RWPE1 (cell line): ENCODE measurements around the gene DDX42.
"Not testable (repeated sequence)": the region's sequence is repeated elsewhere in the genome, so short reads cannot be mapped to it uniquely, and the experiment has no call there.

Experiments used
- CTCF ChIA-PET: fragments of 350-600 bp; sonication (Branson Sonifier 250); formaldehyde crosslinking; extraction: SDS; loops from one replicate; lab custom pipeline; 2021; lab: Yijun Ruan, JAX
- POLR2A ChIA-PET: fragments of 400-600 bp; formaldehyde crosslinking; extraction: SDS; loops from one replicate; lab custom pipeline; 2020; ENCODE audit warnings: antibody characterized with exemption; ENCODE audit not compliant: low non-redundant PET; lab: Yijun Ruan, JAX
- DNase-seq: peaks from one replicate; pipeline ENCODE4 v3.0.0; 2012; ENCODE audit warnings: low spot score
- H3K27ac ChIP-seq: fragments of 450-650 bp; 2 replicates; pipeline ENCODE4 v1.5.1; 2017
- TF ChIP-seq, protein P1 (sequence below): fragments of 450-650 bp; conservative IDR thresholded peaks from 2 replicates; pipeline ENCODE4 v1.5.1; 2017; ENCODE audit warnings: low read depth, mild to moderate bottlenecking

DDX42 gene

DNA sequence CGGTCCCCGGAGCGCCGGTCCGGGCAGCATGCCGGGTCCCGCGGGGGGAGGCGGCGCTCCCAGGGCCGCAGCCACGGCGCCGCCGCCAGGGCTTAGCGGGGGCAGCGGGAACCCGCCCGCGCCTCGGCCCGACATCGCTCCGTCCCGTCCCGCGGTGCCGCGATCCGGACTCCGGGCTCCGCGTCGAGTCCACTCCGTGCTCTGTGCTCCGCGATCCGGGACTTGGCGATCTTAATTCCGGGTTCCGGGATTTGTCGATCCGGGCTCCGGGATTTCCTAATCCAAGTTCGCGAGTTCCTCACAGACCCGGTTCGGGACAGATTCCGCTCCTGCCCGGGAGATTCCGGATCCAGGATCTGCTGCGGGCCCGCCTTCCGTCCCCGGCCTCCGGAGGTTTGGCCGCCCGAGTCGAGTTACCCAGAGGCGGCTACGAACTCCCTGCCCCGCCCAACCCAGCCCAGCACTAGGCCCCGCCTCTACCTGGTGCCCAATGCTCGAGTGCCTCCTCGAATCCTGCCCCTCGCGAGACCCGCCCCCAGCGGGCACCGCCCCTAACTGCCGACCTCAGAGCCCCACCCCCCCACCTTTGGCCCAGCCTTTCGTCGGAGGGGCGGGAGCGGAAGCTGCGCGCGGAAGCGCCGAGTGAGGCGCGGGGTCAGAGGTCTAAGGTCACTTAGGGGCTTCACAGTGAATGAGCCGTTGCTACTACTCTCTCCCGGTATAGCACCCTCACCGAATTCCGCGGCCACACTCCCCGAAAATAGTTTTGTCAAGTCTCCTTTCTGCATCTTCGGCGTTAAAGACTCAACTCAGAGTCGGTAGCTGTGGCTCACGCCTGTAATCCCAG lies 68.8 kb downstream of the DDX42 start, which contains the start of gene SMARCD2:
TSS of gene SMARCD2 (minus strand) at position 146 of the 847 bp plus-strand sequence. CDS start at position 135, 11 bp downstream.
- TF ChIP-seq, protein P1, sequence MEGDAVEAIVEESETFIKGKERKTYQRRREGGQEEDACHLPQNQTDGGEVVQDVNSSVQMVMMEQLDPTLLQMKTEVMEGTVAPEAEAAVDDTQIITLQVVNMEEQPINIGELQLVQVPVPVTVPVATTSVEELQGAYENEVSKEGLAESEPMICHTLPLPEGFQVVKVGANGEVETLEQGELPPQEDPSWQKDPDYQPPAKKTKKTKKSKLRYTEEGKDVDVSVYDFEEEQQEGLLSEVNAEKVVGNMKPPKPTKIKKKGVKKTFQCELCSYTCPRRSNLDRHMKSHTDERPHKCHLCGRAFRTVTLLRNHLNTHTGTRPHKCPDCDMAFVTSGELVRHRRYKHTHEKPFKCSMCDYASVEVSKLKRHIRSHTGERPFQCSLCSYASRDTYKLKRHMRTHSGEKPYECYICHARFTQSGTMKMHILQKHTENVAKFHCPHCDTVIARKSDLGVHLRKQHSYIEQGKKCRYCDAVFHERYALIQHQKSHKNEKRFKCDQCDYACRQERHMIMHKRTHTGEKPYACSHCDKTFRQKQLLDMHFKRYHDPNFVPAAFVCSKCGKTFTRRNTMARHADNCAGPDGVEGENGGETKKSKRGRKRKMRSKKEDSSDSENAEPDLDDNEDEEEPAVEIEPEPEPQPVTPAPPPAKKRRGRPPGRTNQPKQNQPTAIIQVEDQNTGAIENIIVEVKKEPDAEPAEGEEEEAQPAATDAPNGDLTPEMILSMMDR: no peak
- peak within 1 kb of the TSS; percentile 93 for H3K27ac ChIP-seq
- POLR2A ChIA-PET: interaction anchor here (0.6 kb wide), 1 partner anchor 73 kb away, joined by 5 read pairs; no protein-coding TSS in a partner anchor
- DNase-seq: peak; percentile 95
- CTCF ChIA-PET: interaction anchor here (0.5 to 1.5 kb wide), 3 partner anchors 8 to 77 kb away, joined by 3 to 5 read pairs (median 4); no protein-coding TSS in a partner anchor

DNA sequence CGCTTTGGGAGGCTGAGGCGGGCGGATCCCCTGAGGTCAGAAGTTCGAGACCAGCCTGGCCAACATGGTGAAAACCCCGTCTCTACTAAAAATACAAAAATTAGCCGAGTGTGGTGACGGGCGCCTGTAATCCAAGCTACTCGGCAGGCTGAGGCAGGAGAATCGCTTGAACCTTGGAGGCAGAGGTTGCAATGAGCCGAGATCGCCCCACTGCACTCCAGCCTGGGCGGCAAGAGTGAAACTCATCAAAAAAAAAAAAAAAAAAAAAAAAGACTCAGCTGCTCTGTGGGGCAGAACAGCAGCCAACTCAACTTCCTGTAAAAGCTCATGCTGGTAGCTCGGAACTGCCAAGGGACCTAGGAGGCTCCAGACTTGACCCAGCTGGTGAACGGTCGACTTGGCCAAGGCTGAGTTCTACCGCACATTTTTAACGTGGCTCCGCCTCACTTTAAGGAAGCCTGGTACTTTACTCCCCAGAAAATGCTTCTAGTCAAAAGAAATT lies 69.5 kb downstream of the DDX42 start:
- CTCF ChIA-PET: interaction anchor here (0.5 to 1.5 kb wide), 3 partner anchors 9 to 76 kb away, joined by 3 to 5 read pairs (median 4); no protein-coding TSS in a partner anchor
- not testable (repeated sequence) for DNase-seq

DNA sequence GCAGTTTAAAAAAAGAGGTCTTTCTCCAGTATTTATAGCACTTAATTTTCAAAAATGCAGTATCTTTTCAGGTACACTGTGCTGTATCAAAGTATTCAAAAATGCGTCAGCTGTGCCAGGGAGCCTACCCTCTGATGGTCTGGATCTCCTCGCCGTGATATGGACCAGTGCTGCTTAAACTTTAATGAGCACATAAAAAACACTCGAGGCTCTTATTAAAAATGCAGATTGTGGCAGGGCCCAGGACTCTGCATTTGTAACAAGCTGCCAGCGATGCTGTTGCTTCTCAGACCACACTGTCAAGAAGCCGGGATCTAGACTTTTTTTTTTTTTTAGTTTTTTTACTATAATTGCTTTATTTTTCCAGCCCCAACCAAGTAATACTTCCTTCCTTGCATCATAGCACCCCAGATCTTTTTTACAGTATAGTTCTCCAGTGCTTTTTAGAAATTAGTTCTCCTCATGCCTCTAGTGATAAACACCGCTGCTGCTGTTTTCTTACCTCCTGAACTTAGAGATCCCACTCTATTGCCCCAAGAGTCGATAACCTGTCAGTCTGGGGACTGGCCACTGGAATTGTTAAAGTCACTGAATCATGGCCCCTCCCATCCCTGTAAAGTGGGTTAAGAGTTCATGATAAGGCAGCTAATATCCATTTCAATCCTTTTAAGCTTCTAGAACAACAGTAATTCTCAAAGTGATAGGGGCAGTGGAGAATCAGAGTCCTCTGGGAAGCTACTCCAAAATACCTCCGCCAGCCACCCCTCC lies 70.1 kb downstream of the DDX42 start:
- DNase-seq: no peak
- ChIA-PET POLR2A (interaction anchor here (0.6 kb wide), 1 partner anchor 252 kb away, joined by 3 read pairs; no protein-coding TSS in a partner anchor), CTCF (interaction anchor here (0.5 to 1.5 kb wide), 3 partner anchors 9 to 287 kb away, joined by 3 to 5 read pairs (median 4); no protein-coding TSS in a partner anchor)
- peak overlapping the region; percentile 93 for H3K27ac ChIP-seq
- TF ChIP-seq, protein P1: no peak

More for the DNA sequence above, 69.5 kb downstream of the DDX42 start:
- POLR2A ChIA-PET: interaction anchor here (0.6 kb wide), 2 partner anchors 74 to 252 kb away, joined by 3 to 5 read pairs; no protein-coding TSS in a partner anchor
- H3K27ac ChIP-seq: peak overlapping the region; percentile 93

DNA sequence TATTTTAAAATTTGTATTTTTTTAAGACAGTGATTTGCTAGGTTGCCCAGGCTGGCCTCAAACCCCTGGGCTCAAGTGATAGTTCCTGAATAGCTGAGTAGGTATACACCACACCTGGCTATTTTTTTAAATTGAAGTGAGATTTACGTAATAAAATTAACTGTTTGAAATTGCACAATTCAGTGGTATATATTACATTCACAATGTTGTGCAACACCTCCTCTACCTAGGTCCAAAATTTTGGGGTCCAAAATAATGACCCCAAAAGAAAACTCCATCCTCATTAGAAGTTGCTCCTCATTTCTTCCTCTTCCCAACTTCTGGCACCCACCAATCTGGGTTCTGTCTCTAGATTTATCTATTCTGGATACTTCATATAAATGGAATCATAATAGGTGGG lies 71.5 kb downstream of the DDX42 start:
- ChIA-PET POLR2A (no interaction called here), CTCF (interaction anchor here (0.6 kb wide), 1 partner anchor 10 kb away, joined by 4 read pairs; no protein-coding TSS in a partner anchor)
- H3K27ac ChIP-seq: no peak overlapping the region
- no peak for DNase-seq
- TF ChIP-seq, protein P1: no peak

DNA sequence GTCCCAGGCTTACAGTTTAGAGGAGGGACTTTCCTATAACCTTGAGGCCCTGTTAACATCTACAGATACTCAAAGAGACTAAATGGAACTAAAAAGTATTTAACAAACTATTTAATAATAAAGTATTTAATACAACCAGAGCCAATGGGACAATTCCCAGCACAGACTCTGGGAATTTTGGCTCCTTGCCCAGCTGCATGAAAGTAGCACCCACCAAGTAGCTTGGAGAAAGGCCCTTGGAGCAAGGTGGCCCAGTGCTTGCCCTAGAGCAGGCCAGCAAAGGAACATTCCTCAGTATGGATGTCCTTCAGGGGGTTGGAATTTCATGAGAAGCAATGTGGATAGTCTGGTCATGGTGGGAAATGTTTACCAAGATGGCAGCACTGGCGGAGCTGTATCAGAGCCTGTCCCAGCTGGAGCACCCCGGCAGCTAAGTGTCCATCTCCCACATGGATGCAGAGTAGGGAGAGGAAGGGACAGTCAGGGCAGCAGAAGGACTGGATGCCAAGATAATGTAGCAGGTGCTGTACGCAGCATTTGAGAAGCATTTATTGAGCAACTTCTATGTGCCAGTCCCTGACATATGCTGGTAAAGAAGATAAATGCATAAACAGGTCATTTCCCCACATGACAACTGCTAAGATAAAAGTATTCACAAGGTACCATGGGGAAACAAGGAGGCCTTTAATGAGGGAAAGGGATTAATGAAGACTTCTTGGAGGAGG lies 73.7 kb downstream of the DDX42 start:
- no peak overlapping the region for H3K27ac ChIP-seq
- ChIA-PET POLR2A (interaction anchor here (0.6 kb wide), 1 partner anchor 60 kb away, joined by 9 read pairs; no protein-coding TSS in a partner anchor), CTCF (interaction anchor here (0.7 to 1.1 kb wide), 3 partner anchors 26 to 71 kb away, joined by 3 read pairs; no protein-coding TSS in a partner anchor)
- TF ChIP-seq, protein P1: no peak
- DNase-seq: no peak
